GM18502 (cell line): ENCODE data around the gene TMEM62.
"Not testable (repeated sequence)": the region's sequence is repeated elsewhere in the genome, so short reads cannot be mapped to it uniquely, and the experiment has no call there.

Experiments used
- ATAC-seq: cut with Tn5 transposase; IDR thresholded peaks from one replicate; pipeline ENCODE4 v1.9.1; 2021; ENCODE audit warnings: mild to moderate bottlenecking; ENCODE audit not compliant: unreplicated experiment, poor library complexity

Gene TMEM62

GRCh38 chr15:43118829-43119228 is 14.6 kb upstream of the TMEM62 start:
- peak; percentile 50 for ATAC-seq

GRCh38 chr15:43121863-43122262 is 11.5 kb upstream of the TMEM62 start:
- no peak for ATAC-seq

- no peak for ATAC-seq
Measured at GRCh38 chr15:43125100-43125661, 8.2 kb upstream of the TMEM62 start.

- no peak for ATAC-seq
Measured at GRCh38 chr15:43126356-43126755, 7.0 kb upstream of the TMEM62 start.

- ATAC-seq, result no peak
Measured at GRCh38 chr15:43127752-43128151, 5.6 kb upstream of the TMEM62 start.

GRCh38 chr15:43128174-43128979 is 5.0 kb upstream of the TMEM62 start:
- ATAC-seq, result not testable (repeated sequence)

GRCh38 chr15:43128980-43129335 is 4.4 kb upstream of the TMEM62 start:
- ATAC-seq, result no peak

- ATAC-seq, result no peak
Measured at GRCh38 chr15:43132830-43133429, 456 bp upstream of the TMEM62 start.

GRCh38 chr15:43134157-43134635 is 810 bp downstream of the TMEM62 start:
- no peak for ATAC-seq

GRCh38 chr15:43135351-43135750 is 2.0 kb downstream of the TMEM62 start:
- ATAC-seq, result no peak

GRCh38 chr15:43143203-43143941 is 10.0 kb downstream of the TMEM62 start:
- no peak for ATAC-seq

GRCh38 chr15:43144512-43144911 is 11.1 kb downstream of the TMEM62 start:
- no peak for ATAC-seq

- ATAC-seq, result no peak
Measured at GRCh38 chr15:43146184-43146583, 12.8 kb downstream of the TMEM62 start.

GRCh38 chr15:43150191-43150929 is 17.0 kb downstream of the TMEM62 start:
- no peak for ATAC-seq

- no peak for ATAC-seq
Measured at GRCh38 chr15:43151688-43152087, 18.3 kb downstream of the TMEM62 start.

- no peak for ATAC-seq
Measured at GRCh38 chr15:43153269-43153668, 19.9 kb downstream of the TMEM62 start.

GRCh38 chr15:43165801-43166325 is 32.5 kb downstream of the TMEM62 start:
- ATAC-seq, result no peak

- not testable (repeated sequence) for ATAC-seq
Measured at GRCh38 chr15:43167261-43167660, 33.9 kb downstream of the TMEM62 start.

GRCh38 chr15:43168192-43169107 is 35.1 kb downstream of the TMEM62 start:
- ATAC-seq, result no peak
